ENCODE measurements around the gene MAGI1.

MAGI1 gene

DNA sequence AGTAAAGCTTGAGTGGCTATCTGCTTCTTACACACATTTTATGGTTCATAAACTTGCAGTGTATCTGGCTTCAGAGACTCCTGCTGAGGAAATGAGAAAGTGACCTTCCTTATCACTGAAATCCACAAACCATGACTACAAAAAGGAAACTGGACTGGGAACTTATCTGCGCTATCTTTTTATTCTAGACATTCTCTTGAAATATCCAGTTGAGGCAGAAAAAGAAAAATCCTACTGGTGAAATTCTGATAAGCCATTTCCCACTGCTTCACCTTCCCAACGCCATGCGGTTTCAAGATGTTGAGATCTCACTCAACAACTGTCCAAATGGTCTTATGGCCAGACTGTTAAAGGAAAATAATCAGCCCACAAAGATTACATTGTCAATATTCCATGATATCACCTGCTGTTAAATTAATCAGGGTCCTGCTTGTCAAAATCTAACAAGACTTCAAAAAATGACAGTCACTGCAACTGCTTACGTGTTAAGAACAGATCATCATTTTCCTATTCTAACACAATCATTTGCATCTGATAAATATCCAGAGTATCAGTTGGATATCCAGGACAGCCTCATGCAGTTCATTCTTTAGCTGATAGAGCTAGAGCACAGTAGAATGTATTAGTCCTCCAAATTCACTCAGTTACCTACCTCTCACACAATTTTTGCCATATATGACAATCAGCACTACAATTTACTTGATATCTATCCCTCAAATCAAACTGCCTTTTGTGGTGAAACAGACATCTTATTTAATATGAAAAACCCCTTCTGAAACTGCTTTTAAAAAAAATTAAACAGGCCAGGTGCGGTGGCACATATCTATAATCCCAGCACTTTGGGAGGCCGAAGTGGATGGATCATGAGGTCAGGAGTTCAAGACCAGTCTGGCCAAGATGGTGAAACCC lies 538.1 kb downstream of the MAGI1 start:
- DNase-seq (ENCODE audit: low read depth in 1 of 2, low spot score in 1 of 2), result no peak

DNA sequence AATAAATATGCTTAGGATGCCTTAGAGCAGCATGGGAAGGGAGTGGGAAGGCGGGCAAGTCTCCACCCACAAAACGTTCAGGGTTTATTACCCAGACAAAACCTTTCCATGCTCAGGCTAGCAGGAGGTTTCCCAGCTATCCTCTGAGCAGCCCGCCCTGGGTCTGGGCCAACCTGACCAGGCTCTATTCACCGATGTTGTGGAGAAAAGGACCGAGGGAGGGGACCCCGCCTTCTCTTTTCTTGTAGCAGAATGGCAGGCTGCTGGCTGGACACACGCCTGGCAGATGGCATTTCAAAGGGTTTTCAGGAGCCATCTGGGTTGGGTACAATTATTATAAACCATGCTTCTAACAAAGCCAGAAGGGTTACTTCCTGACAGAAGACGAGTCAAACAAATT lies 540.9 kb downstream of the MAGI1 start:
- DNase-seq (ENCODE audit: low read depth in 1 of 2, low spot score in 1 of 2), result no peak

DNA sequence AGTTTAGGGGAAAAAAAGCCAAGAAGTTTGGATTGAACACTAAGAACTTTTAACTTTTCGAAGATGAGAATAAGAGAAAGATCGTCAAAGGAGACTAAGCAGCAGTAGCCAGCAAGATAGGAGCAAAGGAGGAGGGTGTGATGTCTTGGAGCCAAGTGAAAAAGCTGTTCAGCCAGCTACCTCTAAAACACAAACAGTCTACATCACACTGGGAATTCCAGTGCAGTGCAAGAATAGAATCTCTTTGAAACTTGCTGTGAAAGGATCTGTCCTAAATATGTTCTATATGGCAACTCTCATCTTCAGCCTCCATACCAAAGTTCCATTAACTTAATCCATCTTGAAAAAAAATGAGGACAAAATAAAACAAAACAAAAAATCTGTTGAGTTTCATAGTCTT lies 541.5 kb downstream of the MAGI1 start:
- no peak for DNase-seq (ENCODE audit: low read depth in 1 of 2, low spot score in 1 of 2)

DNA sequence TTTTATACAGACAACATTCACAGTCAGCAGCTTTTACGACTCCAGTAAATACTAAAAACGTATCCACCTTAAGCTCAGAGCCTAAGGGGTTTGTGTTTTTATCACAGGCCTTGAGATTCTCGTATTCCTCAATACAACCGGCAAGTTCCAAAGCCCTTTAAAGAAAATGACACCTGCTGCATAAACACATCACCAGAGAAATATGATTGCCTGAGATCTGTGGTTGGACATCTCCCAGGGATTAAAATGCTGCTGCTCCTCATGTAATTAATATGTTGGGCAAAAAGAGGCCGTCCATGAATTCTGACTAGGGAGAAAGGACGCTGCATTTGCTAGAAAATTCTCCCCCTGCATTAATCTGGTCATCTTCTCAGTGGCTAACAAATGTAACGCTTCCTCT lies 544.8 kb downstream of the MAGI1 start:
- DNase-seq (ENCODE audit: low read depth in 1 of 2, low spot score in 1 of 2), result no peak

DNA sequence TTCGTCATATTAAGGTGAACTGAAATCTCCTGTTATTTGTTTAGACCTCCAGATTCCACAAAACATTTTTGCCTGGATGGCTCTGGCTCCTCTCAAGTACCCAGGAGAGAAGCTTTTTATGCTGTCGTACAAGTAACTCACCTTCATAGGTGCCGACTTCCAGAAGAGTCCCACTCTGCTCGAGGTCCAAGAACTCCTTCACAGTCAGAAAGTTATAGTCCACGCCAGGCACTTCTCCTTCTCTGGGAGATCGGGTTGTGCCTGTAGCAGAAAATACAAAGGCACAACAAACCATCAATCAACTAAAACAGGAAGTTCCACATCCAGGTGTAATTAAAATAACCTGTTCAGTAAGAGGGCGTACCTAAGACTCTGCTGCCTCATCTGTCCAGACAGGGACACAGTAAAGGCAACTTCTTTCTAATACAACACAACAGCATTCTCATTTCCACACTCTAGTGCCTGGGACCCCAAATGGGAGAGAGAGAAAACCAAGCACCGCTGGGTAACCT lies 545.3 kb downstream of the MAGI1 start:
- no peak for DNase-seq (ENCODE audit: low read depth in 1 of 2, low spot score in 1 of 2)

DNA sequence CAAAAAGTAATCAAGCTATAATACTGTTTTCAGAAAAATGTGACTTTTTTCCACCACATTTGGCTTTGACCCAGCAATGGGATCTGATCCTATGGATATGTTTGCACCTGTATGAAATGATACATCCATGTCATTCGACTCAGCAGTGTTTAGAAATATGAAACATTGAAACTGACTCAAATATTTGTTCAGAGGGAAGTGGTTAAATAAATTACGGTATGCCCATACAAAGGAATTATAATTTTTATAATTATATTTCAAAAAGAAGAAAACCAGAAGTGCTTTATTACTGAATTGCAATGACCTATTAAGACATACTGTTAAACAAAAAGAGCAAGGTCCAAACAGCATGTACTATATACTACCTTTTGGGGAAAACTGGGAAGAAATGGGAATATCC lies 546.5 kb downstream of the MAGI1 start:
- no peak for DNase-seq (ENCODE audit: low read depth in 1 of 2, low spot score in 1 of 2)

DNA sequence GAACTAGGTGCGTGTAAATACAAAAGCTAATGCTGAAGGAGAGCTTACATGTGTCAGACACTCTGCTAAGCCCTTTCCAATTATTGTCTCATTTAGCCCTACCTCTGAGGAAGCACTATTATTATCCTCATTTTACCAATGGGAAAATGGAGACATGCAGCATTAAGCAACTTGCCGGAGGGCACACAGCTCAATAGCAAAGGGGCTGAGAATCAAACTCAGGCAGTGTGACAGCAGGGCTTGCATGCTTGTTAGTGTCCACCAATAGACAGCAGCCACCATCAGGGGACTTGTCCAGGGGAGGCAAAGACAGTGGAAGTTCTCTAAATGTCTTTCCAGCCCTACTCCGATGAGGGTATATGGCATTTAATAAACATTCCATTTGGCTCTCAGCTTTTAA lies 548.6 kb downstream of the MAGI1 start:
- no peak for DNase-seq (ENCODE audit: low read depth in 1 of 2, low spot score in 1 of 2)

DNA sequence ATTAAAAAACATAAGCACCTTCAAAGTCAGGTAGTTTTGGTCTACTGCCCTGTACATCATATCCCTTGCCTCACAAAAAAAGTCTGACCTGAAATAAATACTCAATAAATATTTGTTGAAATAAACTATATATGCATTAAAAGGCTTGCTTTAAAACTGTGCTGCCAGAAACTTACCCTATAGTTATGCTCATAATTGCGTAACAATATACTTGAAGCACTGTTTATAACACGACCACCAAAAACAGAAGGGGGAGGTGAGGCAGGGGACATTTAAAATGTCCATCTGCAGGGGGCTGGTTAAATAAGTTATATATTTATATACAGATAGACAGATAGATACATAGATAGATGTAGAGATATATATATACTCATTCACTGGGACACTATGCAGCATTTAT lies 549.5 kb downstream of the MAGI1 start:
- no peak for DNase-seq (ENCODE audit: low read depth in 1 of 2, low spot score in 1 of 2)

DNA sequence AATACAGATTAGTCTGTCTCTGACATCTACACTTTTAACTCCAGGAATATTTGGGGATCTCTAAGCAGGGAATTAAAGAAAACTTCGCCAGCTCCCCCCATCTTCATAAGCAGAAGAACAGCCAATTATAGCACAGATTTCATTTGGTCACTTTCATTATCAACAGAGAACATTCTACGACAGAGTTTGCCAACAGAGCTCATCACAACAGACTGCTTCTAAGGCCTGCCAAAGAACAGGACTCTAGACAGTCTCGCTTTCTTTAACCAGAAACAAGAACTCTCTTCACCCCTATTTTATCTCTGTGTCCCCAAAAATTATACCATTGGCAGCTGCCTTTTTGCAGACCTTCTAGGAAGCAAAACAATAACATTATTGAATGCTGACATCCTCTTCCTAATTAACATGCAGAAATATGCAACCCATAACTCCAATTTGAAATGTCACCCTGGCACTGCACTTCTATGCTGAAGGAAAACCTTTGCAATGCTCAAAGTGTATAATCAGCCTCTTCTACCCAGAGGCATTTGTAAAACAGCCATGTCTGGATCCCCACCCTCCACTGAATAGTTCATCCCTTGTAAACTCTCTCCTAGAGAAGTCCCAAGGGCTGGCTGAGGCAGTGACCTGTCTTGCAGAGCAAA lies 552.8 kb downstream of the MAGI1 start:
- DNase-seq (ENCODE audit: low read depth in 1 of 2, low spot score in 1 of 2), result no peak

DNA sequence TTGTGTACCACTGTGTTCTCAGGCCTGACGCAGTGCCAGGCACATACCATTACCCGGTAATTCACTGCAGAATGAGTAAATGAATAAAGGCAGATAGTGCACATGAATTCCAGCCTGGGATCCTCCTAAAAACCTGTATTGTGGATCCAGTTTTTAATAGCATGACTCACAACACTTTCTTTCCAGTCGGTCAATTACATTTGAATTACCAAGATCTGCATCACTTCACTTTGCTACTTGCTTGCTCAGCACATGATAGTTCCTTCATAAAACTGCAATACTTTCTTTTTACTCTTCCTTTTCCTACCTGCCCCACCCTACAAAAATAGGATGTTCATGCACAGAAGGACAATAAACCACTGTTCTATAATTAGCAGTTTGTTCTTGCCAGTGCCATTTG lies 553.8 kb downstream of the MAGI1 start:
- no peak for DNase-seq (ENCODE audit: low read depth in 1 of 2, low spot score in 1 of 2)

DNA sequence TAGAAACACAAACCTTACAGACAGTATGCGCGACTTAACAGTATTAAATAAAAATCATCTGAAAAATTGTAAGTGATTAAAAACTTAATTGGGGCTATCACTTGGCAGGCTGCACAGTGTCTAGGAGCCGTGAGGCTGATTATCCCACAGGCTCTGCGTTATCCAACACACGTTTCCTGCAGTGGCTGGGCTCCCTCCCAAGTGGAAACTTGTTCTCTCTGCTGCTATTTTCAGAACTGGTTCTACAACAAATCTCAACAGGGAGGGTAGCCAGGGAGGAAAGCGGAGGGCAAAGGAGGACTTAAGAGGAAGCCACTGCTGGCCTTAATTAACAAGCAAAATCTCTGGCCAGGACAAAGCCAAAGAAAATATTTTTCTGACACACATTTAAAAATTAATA lies 555.2 kb downstream of the MAGI1 start:
- DNase-seq (ENCODE audit: low read depth in 1 of 2, low spot score in 1 of 2), result no peak

DNA sequence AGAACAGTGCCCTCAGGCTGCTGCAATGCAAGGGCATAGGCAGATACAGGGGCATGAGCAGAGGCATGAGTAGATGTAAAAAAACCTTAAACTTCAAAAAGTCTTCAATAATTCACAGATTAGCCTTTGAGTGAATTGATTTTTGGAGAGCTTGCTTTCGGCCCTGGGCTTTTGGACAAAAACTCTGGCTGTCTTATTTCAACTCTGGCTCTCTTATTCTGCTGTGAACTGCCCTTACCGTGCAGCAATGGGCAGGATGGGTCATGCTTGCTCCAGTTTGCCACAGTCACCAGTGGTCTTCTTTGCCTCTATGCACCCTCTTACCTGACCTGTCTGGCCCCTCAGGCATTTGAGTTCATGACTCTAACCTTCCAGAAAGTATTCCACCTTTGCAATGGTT lies 555.7 kb downstream of the MAGI1 start:
- DNase-seq (ENCODE audit: low read depth in 1 of 2, low spot score in 1 of 2), result no peak

DNA sequence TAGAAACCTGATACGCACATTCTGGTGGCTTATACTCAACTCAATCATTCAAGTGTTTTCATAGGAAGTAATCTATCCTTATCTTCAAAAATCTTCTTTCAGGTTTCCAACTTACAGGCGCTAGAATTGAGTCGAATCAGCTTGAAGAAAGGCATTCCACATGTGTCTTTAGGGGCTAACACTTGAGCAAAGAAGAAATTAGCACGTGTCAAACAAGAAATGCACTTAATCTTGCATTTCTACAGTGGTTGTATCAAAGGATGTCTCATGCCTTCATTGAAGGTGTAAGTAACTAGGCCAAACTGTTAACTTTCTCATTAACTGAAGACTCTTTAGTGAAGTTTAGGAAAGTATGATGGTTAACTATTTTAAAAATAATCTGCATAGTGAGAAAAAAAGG lies 557.6 kb downstream of the MAGI1 start:
- no peak for DNase-seq (ENCODE audit: low read depth in 1 of 2, low spot score in 1 of 2)

DNA sequence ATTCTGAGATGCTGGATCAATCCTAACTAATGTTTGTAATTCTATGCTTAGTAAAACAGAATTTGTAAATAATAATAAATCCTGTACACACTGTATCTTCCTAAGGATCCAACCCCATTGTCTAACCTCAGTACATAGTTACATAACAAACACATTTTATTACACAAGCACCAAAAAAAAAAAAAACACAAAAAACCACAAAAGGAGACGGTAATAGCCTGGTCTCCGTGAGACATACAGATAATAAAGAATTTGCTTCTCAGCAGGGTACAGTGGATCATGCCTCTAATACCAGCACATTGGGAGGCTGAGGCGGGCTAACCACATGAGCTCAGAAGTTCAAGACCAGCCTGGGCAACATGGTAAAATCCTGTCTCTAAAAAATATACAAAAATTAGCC lies 558.7 kb downstream of the MAGI1 start:
- no peak for DNase-seq (ENCODE audit: low read depth in 1 of 2, low spot score in 1 of 2)

DNA sequence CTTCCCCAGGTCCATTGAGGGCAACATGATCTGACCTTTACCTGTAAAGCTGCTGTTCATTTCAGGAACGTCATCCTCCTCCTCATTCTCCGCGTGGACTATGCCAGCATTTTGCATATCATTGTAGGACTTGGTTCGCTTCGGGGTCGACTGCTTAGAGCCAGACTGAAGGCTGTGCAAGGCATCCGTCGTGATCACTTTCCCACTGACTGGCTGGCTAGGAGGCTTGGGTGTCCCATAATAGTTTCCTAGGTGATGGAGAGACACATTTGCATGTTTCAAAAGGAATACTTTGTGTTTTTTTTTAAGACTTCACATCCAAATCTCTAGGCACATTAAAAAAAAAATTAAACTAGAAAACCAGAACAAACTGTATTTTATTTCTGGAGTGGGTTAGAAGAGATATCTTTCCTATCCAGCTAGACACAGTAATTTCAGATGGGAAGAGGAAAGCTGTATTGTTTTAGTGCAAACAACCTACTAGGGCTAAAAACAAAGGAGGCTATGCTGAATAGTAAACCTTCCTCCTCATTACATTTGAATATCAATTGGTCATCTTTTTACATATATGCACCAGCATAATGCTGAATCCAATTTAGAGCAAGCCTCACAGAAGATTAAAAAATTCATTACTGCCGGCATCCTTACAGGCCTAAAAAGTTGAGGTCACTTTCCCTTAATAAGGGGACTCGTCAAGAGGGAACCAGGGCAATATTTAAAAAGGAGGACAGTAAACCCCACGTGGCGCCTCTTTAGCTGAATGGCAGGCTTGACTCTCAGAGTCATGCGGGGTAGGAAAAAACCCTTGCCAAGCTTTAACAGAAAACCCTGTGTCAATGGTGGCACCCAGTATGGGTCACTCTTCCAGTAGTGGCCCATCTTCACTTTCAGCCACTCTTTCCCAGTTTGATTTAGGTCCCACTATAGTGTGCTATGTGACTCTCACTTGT lies 559.9 kb downstream of the MAGI1 start:
- no peak for DNase-seq (ENCODE audit: low read depth in 1 of 2, low spot score in 1 of 2)

DNA sequence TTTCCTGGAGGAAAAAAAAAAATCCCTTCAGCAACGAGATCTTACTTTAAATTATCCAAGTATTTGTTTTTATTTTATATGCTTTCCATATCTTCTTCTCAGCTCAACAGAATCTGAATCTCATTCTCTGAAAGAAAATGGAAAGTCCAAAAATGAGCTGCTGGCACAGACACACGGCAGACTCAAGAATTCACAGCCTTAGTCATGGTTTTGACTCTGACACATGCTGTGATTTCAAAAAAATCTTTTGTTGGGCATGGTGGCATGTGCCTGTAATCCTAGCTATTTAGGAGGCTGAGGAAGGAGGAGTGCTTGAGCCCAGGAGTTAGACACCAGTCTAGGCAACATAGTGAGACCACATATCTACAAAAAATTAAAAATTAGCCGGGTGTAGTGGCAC lies 565.0 kb downstream of the MAGI1 start:
- DNase-seq (ENCODE audit: low read depth in 1 of 2, low spot score in 1 of 2), result no peak

DNA sequence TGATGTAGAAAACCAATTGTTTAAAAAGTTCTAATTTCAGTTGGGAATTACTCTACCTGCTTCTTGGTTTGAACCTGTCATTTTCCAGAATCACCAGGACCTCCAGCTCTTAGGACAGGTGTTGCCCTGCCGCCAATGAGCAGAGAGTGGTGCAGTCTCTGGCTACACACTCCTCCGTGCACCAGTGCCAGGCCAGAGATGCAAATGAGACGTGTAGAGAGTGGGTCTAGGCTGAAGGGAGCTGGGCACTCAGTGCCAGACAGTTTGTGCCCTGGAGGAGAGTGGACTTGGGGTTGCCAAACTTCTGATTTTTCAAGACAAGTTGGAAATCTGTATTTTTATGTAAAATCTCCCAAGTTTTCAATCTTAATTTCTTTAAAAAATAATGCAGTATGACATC lies 566.2 kb downstream of the MAGI1 start:
- DNase-seq (ENCODE audit: low read depth in 1 of 2, low spot score in 1 of 2), result no peak

DNA sequence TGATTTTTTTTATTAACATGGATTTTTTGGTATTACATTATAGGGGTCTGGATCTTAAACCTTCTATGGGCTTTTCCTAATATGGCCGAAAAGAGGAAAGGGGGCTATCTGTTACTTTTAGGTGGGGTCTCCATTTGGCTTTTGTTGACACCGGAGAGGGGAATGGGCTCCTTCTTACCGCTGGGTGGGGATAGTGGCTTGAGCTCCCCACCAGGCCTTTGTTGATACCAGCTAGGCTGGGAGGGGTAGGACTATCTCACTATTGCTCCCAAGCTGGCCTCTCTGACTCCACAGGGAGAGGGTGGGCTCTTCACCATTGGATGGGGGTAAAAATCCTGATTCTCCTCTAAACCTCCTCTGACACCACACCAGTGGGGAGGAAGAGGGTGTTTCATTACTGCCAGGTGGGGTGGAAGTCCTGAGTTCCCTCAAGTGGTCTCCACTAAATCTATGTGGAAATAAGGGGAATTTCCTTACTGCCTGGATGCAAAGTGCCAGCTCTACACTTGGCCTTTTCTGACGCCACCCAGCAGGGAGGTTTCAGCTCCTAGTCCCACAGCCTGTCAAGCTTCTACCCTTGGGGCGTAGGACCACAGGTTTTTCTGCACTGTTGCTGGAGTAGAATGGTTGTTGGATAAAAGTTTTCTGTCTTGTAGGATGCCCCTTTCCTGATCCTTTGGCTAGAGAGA lies 572.3 kb downstream of the MAGI1 start:
- DNase-seq (ENCODE audit: low read depth in 1 of 2, low spot score in 1 of 2), result no peak

DNA sequence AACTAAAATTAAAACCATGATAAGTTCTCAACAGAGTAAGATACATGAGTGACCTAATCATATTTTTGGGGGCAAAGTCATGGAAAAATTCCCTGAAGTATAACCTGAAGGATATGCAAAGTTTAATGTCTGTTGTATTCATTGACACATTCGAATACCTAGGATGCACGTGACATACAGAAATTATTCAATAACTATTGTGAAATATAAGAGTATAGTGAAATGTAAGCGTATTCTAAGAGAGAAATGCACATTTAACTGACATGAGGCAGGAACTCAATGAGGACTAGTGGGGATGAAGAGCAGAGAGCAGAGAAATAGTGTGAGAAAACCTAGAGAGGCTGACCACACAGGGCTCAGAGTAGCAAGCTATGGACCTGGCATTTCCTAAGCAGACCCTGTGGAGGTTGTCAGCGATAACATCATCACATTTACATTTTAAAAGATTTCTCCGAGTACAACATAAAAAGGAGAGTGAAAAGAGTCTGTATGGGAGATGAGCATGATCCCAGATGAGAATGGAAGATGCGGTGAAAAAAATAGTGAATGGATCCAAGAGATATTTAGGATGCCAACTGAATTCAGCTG lies 588.8 kb downstream of the MAGI1 start:
- DNase-seq (ENCODE audit: low read depth in 1 of 2, low spot score in 1 of 2), result no peak

DNA sequence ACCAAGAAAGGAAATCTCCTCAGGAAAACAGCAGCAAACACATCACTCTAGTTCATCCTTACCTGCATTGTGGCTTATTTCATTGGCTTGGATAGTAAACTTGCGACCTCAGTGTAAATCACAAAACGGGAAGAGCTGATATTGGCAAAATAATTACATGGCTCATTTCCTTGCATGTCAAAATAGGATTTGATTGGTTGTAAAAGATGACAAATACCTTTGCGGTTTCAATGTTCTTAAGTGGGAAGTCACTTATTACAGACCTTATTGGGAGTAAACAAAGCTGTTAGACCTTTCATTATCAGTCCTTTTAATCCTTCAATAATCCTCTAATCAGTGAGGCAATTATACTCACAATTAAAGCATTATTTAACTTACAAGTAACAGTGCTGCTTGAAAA lies 590.6 kb downstream of the MAGI1 start:
- no peak for DNase-seq (ENCODE audit: low read depth in 1 of 2, low spot score in 1 of 2)
